Natural killer cell (primary cell): Measurements from ENCODE around the gene RGS7BP. TPM values are rescaled to one million over a fixed set of nuclear protein-coding genes. Genes with fewer than 3 reads are reported as not detected.

Experiments used
- total RNA-seq, 4 donors: library from RNA; stranded (reverse); fragments of 120-200 nt in 1 of 4; gene quantifications; one replicate each; pipeline versions ENCODE4 v1.2.3 to v1.2.4, GENCODE V29; 2013 to 2022

Gene RGS7BP
- total RNA-seq, 3 donors from 2014 or later (not counting 1 experiment from before 2014, with no cell fraction given) = not detected

Other genes with a start within 250 kb of the RGS7BP start
- not detected for gene SHISAL2B, start 184.5 kb downstream of the RGS7BP start, total RNA-seq